HG03095 (cell line): ENCODE results near the gene CMPK1.

Experiments used
- ATAC-seq: cut with Tn5 transposase; IDR thresholded peaks from one replicate; pipeline ENCODE4 v1.9.1; 2021; ENCODE audit warnings: moderate library complexity; ENCODE audit not compliant: unreplicated experiment

CMPK1 gene

GRCh38 chr1:47418681-47419325 lies 85.2 kb downstream of the CMPK1 start:
- ATAC-seq, result no peak

GRCh38 chr1:47420547-47420946 lies 87.0 kb downstream of the CMPK1 start:
- no peak for ATAC-seq

GRCh38 chr1:47423872-47424271 lies 90.3 kb downstream of the CMPK1 start:
- no peak for ATAC-seq

DNA sequence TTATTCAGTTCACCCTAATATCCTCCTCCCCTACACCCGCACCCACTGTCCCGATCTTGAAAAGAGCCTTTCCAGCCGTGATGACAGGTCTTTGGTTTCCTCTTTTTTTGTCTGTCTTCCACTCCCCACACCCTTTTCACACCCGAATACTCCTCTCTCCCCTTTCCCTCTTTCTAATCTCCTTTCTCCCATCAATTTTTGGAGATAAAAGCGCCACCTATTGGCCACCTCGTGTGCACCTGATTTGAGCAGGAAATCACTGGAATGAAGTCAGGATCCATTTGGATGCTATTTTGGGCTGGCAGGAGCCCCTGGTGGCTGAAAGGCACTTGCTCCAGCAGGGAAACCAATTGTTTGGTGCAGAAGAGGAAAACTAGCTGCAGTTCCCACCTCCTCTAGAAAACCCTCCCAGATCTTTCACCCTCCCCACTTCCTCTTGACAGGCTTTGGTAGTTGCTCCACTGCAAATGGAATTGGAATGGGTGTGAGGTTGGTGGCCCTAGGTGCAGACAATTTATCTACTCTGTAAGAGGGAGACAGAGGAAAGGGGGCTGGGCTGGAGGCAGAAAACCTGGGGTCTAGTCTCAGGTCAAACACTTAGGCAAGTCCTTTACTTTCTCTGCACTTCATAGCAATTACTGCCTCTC lies 90.9 kb downstream of the CMPK1 start:
- ATAC-seq, result no peak
